Measurements from ENCODE around the gene EEF1AKMT3. TPM values are rescaled to one million over a fixed set of nuclear protein-coding genes. Genes with fewer than 3 reads are reported as not detected.

EEF1AKMT3 gene
- total and polyA plus RNA-seq, 7 donors, result 1.6 to 11.9 (median 9.0) TPM

DNA sequence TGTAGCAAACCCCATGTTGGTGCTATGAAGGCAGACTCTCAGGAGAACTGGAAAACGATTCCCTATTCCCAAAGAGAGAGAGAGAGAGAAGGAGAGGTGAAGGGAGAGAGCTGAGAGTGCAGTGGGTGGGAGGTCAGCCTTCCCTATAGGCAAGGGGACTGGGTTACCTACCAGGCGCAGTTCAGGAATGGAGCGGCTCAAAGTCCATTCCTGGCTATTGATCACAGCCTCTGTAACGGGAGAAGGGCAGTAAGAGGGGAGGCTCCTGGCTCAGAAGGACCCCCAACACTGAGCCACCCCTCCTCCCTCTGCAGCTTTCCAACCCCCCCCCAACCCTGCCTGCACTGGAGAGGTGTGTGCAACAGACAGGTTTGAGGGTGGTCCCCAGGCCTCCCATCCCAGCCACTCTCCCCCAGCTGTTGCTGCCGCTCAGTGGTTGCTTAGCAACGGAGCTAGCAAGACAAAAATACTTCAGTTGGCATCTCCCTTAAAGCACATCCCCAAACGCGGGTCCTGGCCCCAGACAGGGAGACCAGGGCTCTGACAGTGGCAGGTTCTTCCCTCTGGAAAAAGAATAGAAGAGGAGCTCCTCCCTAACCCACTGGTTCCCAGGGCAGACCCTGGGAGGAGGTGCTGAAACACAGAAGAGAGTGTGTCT, 37.1 kb upstream of the EEF1AKMT3 start:
- DNase-seq, result no peak
- Histone ChIP-seq H3K4me1 (peaks cover 0 to 39% (median 38%) of the 10 kb centered on the region in 4 donors), H3K27me3 (peaks cover 52 to 93% (median 64%) of the 10 kb centered on the region in 3 donors), H3K27ac (no peak overlapping the region), H3K9me3 (no peaks in the 10 kb centered on the region), H3K36me3 (no peaks in the 10 kb centered on the region), H3K4me3 (no peak overlapping the region)
- TF ChIP-seq EP300 (IDR thresholded peaks at IDR 0.05), result no peak
- no peak for TF ChIP-seq POLR2AphosphoS5 (IDR thresholded peaks at IDR 0.05)
- TF ChIP-seq, protein P1, sequence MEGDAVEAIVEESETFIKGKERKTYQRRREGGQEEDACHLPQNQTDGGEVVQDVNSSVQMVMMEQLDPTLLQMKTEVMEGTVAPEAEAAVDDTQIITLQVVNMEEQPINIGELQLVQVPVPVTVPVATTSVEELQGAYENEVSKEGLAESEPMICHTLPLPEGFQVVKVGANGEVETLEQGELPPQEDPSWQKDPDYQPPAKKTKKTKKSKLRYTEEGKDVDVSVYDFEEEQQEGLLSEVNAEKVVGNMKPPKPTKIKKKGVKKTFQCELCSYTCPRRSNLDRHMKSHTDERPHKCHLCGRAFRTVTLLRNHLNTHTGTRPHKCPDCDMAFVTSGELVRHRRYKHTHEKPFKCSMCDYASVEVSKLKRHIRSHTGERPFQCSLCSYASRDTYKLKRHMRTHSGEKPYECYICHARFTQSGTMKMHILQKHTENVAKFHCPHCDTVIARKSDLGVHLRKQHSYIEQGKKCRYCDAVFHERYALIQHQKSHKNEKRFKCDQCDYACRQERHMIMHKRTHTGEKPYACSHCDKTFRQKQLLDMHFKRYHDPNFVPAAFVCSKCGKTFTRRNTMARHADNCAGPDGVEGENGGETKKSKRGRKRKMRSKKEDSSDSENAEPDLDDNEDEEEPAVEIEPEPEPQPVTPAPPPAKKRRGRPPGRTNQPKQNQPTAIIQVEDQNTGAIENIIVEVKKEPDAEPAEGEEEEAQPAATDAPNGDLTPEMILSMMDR (IDR thresholded peaks at IDR 0.05), result no peak
- no peak for TF ChIP-seq POLR2A (IDR thresholded peaks at IDR 0.05)
- intact Hi-C loops (cut with DNase I), result no loop called here
- WGBS, 2 donors, result 12 to 54% methylated on average over 8 of the region's 8 CpGs

DNA sequence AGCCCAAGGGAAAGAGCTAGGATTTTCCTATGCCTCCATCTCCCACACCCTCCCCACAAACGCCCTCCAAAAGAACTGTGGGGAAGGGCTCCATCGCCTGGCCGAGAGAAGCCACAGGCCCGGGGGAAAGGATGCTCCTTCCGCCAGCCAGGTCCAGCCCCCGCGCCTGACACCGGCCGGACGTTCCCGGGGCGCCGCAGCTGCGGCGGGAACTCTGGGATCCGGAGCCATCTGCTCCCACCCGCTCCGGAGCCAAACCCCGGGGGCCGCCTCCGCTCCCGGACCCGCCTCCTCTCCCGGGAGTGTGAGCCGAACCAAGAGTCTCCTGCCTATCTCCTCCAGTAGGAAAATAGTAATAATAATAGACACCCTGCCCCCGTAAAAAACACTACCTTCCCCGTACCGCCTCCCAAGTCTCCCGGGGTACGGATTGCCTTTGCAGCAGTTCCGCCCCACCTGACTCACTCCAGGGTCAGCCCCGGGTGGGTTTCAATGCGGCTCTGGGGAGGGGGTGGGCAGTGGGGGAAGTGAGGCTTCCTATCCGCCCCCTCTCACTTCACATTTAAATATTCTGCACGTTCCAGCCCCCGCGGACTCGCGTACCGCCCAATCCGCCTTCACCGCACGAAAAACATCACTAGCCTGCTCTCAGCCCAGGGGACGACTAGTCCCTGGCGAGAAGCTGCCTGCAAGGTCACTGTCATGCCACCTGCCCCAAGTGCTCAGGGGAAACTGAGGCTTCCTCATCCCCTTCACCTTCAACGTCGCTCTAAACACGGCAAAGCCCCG, 36.3 kb upstream of the EEF1AKMT3 start:
- DNase-seq, result no peak
- no peaks in the 10 kb centered on the region for H3K36me3 ChIP-seq
- H3K4me3 ChIP-seq, result no peak overlapping the region
- 15 to 49% methylated on average over 49 of the region's 49 CpGs for WGBS, 2 donors
- TF ChIP-seq POLR2A (IDR thresholded peaks at IDR 0.05), result no peak
- TF ChIP-seq POLR2AphosphoS5 (IDR thresholded peaks at IDR 0.05), result no peak
- no peak for TF ChIP-seq EP300 (IDR thresholded peaks at IDR 0.05)
- TF ChIP-seq, protein P1 (IDR thresholded peaks at IDR 0.05), result no peak
- no peaks in the 10 kb centered on the region for H3K9me3 ChIP-seq
- peaks cover 0 to 39% (median 38%) of the 10 kb centered on the region in 4 donors for H3K4me1 ChIP-seq
- intact Hi-C loops (cut with DNase I), result no loop called here
- H3K27me3 ChIP-seq, result peaks cover 52 to 96% (median 64%) of the 10 kb centered on the region in 3 donors
- no peak overlapping the region for H3K27ac ChIP-seq

DNA sequence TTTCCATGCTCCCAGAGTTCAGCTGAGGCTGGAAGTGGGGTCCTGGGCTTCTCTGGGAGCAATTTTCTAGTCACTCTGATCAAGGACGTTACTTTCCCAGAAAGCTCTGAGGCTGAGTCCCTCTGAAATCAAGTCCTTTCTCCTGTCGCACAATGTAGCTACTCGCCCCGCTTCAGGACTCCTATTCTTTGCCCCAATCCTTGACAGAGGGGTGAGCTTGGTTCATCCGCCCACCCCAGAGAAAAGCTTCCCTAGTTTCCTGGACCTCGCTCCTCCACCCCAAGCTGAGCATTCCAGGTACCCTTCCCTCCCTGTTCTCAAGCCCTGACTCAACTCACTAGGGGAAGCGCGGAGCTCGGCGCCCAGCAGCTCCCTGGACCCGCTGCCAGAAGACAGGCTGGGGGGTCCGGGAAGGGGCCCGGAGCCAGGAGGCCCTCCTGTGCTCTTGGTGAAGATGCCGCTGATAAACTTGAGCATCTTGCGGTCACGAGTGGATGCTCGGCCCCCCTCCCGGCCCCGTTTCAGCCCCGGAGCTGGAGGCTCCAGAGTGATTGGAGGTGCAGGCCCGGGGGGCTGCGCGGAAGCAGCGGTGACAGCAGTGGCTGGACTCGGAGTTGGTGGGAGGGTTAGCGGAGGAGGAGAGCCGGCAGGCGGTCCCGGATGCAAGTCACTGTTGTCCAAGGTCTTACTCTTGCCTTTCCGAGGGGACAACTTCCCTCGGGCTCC, 35.5 kb upstream of the EEF1AKMT3 start:
- DNase-seq, result no peak
- Histone ChIP-seq H3K36me3 (no peaks in the 10 kb centered on the region), H3K27me3 (peaks cover 52 to 92% (median 61%) of the 10 kb centered on the region in 3 donors), H3K4me3 (peak overlapping the region in 3 of 4 donors; percentile 20 to 43 (median 41)), H3K4me1 (peaks cover 0 to 39% (median 38%) of the 10 kb centered on the region in 4 donors), H3K27ac (no peak overlapping the region), H3K9me3 (no peaks in the 10 kb centered on the region)
- intact Hi-C loops (cut with DNase I), result no loop called here
- TF ChIP-seq POLR2AphosphoS5 (IDR thresholded peaks at IDR 0.05) (no peak), POLR2A (IDR thresholded peaks at IDR 0.05) (no peak), EP300 (IDR thresholded peaks at IDR 0.05) (no peak)
- WGBS, 2 donors, result 19 to 61% methylated on average over 31 of the region's 31 CpGs

DNA sequence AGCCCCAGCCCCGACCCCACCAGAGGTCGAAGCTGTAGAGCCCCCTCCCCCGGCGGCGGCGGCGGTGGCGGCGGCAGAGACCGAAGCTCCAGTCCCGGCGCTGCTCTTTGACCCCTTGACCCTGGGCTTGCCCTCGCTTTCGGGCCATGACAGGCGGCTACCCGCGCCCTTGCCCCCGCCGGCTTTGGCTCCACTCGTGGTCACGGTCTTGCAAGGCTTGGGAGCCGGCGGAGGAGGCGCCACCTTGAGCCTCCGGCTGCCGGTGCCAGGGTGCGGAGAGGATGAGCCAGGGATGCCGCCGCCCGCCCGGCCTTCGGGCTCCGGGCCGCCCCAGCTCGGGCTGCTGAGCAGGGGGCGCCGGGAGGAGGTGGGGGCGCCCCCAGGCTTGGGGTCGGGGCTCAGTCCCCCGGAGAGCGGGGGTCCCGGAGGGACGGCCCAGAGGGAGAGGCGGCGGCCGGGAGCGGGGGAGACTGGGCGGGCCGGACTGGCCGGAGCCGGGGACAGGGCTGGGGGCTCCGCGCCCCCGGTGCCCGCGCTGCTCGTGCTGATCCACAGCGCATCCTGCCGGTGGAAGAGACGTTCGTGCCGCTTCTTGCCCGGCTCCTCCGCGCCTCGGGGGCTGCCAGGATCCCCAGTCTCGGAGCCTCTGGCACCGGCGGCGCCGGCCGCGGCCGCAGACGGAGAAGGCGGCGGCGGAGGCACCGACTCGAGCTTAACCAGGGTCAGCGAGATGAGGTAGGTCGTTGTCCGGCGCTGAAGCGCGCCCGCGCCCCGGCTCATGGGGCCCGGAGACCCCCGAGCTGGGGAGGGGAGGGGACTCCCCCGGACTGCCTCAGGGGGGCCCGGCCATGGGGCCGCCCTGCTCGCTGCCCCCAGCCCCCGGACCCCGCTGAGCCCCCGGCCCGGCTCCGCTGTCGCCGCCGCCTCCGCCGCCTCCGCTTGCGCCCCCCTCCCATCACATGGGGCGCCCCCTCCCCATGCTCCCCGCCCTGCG, 34.6 kb upstream of the EEF1AKMT3 start:
- Histone ChIP-seq H3K27ac (peak overlapping the region in 1 of 4 donors; percentile 38), H3K36me3 (no peaks in the 10 kb centered on the region), H3K4me3 (peak overlapping the region in 3 of 4 donors; percentile 20 to 43 (median 41)), H3K27me3 (peaks cover 52 to 85% (median 58%) of the 10 kb centered on the region in 3 donors), H3K9me3 (no peaks in the 10 kb centered on the region), H3K4me1 (peaks cover 0 to 39% (median 38%) of the 10 kb centered on the region in 4 donors)
- no peak for DNase-seq
- intact Hi-C loops (cut with DNase I), result no loop called here
- 18 to 52% methylated on average over 110 of the region's 110 CpGs for WGBS, 2 donors
- TF ChIP-seq POLR2A (IDR thresholded peaks at IDR 0.05) (no peak), POLR2AphosphoS5 (IDR thresholded peaks at IDR 0.05) (no peak)
- TF ChIP-seq, protein P1 (IDR thresholded peaks at IDR 0.05), result no peak

Data from sigmoid colon (tissue), 7 donors.